Measurements from ENCODE around the gene WDR54. TPM values are rescaled to one million over a fixed set of nuclear protein-coding genes. Genes with fewer than 3 reads are reported as not detected.
"Not testable (repeated sequence)": the region's sequence is repeated elsewhere in the genome, so short reads cannot be mapped to it uniquely, and the experiment has no call there.

WDR54 gene
- total RNA-seq, 1 donor from 2014 or later: 25.0 TPM

DNA sequence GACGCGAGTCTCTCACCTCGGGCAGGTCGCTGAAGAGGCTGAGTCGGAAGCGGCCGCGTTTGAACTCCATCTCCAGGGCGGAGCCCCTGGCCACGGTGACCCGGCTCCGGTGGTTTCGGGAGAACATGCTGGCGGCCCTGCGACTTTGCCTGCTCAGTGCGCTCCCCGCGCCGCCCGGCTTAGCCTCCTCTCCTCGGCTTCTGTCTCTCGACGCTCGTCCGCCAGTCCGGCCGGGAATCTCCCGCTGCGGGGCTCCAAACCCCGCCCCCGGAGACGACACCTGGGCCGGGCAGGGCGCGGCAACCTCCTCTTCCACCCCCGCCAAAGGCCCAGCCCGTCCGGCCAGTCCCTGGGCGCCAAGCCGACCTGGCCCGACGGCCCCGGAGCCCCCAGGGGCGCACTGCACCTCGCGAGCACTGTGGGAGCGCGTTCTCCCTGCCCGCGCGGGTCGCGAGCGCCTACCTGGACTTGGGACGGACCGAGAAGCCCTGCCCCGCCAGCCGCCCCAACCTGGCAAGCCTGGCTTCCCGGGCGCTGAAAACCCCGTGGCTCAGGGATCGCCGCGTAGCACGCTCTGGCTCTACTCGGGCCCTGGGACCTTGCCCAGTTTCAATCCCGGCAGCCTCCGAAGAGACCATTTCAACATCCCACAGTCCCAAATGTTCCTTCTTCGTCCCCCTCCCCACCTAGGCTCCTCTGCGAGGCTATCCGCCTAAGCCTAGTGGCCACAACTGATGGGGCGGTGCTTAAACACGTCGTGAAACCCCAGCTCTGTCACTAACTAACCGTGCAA, 20.4 kb downstream of the WDR54 start, which contains the start of gene RTKN:
Gene RTKN, minus strand, starts transcription at position 248 of the 793 bp plus-strand sequence. Its CDS starts 121 bp downstream, at position 127.
- Mint-ChIP-seq H3K9me3 (no peaks in the 10 kb centered on the region), H3K27ac (peak within 1 kb of the TSS; percentile 99), H3K4me3 (peak within 1 kb of the TSS; percentile 93), H3K4me1 (peaks cover 48% of the 10 kb centered on the region), H3K27me3 (ENCODE audit: low read depth) (no peaks in the 10 kb centered on the region), H3K36me3 (no peaks in the 10 kb centered on the region)
- peak in 1 of 2 experiments; percentile 68 for DNase-seq (ENCODE audit: low spot score in 2 of 2, unreplicated experiment in 2 of 2)
- no peak for TF ChIP-seq CTCF (IDR thresholded peaks at IDR 0.05; ENCODE audit: unreplicated experiment)

DNA sequence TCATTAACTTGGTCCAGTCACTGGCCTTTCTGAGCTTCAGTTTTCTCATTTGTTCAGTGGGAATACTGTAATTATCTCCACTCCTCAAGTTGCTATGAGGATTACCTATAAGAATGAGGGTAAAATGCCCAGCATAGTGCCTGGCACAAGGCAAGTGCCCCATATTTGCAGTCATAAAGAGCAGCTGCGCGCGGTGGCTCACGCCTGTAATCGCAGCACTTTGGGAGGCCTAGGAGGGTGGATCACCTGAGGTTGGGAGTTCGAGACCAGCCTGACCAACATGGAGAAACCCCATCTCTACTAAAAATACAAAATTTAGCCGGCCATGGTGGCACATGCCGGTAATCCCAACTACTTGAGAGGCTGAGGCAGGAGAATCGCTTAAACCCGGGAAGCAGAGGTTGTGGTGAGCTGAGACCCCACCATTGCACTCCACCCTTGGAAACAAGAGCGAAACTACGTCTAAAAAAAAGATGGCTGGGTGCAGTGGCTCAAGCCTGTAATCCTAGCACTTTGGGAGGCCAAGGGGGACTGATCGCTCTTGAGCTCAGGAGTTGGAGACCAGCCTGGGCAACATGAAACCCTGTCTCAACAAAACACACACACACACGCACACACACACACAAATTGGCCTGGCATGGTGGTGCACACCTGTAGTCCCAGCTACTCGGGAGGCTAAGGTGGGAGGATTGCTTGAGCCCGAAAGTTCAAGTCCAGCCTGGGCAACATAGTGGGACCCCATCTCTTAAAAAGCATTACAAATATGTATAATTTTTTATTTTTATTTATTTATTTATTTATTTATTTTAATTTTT, 21.2 kb downstream of the WDR54 start:
- peak overlapping the region; percentile 93 for H3K4me3 Mint-ChIP-seq
- not testable (repeated sequence) for H3K36me3 Mint-ChIP-seq; H3K27me3 Mint-ChIP-seq (ENCODE audit: low read depth); DNase-seq (ENCODE audit: low spot score in 2 of 2, unreplicated experiment in 2 of 2); H3K9me3 Mint-ChIP-seq
- peaks cover 41% of the 10 kb centered on the region for H3K4me1 Mint-ChIP-seq
- peak overlapping the region; percentile 96 for H3K27ac Mint-ChIP-seq

- Mint-ChIP-seq H3K36me3 (no peaks in the 10 kb centered on the region), H3K9me3 (no peaks in the 10 kb centered on the region), H3K27me3 (ENCODE audit: low read depth) (no peaks in the 10 kb centered on the region), H3K4me3 (no peak overlapping the region), H3K4me1 (peaks cover 22% of the 10 kb centered on the region), H3K27ac (peak overlapping the region; percentile 87)
- no peak for TF ChIP-seq CTCF (IDR thresholded peaks at IDR 0.05; ENCODE audit: unreplicated experiment)
- no peak for DNase-seq (ENCODE audit: low spot score in 2 of 2, unreplicated experiment in 2 of 2)
Observed at GRCh38 chr2:74444498-74445318, 23.2 kb downstream of the WDR54 start.

DNA sequence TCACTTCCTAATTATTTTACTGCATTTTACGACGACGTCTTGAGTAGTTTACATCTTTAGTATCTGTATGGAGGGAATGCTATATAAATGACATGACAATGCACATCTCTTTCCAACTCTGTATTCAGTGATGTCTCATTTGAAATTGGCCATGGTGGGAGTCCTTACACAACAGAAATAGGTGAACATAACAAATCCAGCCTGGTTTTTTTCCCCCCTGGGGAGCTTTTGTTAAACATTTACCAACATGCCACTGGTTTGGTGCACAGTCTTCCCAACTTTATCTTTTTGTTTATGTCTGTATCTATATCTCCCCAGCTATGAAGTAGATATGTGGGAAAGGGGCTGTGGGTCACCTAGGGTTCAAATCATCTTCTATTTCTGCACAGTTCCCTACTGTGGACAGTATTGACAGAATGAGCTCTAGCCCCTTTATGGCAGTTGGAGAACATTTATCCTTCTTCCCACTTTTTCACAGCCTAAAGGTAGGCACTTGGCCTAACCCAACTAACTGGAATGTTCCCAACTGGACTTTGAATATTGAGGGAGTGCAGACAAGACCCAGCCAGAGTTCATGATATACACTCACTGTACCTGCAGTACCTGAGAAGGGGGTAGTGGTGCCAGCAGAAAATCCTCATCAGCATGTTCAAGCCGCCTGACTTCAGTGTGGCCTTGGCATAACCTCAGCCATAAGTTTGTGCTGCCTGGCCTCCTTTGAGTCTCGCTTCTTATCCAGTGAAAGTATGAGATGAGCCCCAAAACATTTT, 25.9 kb downstream of the WDR54 start:
- H3K36me3 Mint-ChIP-seq: no peaks in the 10 kb centered on the region
- no peak for DNase-seq (ENCODE audit: low spot score in 2 of 2, unreplicated experiment in 2 of 2)
- no peaks in the 10 kb centered on the region for H3K27me3 Mint-ChIP-seq (ENCODE audit: low read depth)
- no peak for TF ChIP-seq CTCF (IDR thresholded peaks at IDR 0.05; ENCODE audit: unreplicated experiment)
- no peaks in the 10 kb centered on the region for H3K9me3 Mint-ChIP-seq
- H3K4me3 Mint-ChIP-seq: no peak overlapping the region
- no peak overlapping the region for H3K27ac Mint-ChIP-seq
- H3K4me1 Mint-ChIP-seq: peaks cover 20% of the 10 kb centered on the region

DNA sequence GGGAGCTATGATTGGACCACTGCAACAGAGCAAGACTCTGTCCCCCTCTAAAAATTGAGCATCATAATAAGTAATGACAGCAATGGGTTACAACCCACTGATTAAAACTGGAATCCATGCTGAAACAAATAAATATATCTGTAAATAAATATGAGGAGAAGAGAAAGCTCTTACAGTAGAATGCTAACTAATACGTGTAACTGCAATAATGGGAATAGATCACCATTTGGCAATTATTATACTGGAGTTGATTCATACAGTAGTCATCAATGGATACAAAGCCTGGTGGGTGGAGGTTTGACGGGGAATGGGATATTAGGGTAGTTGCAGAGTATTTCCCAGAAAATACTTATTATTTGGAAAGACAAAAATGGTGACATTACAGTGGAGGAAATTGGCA, 27.2 kb downstream of the WDR54 start:
- Mint-ChIP-seq H3K27me3 (ENCODE audit: low read depth) (no peaks in the 10 kb centered on the region), H3K27ac (no peak overlapping the region), H3K4me1 (peaks cover 20% of the 10 kb centered on the region), H3K9me3 (no peaks in the 10 kb centered on the region), H3K36me3 (no peaks in the 10 kb centered on the region), H3K4me3 (no peak overlapping the region)
- no peak for TF ChIP-seq CTCF (IDR thresholded peaks at IDR 0.05; ENCODE audit: unreplicated experiment)
- DNase-seq (ENCODE audit: low spot score in 2 of 2, unreplicated experiment in 2 of 2): no peak

All from mesothelial cell of epicardium (in vitro differentiated cells).